GM18868 (cell line): Measurements from ENCODE around the gene VIP.
"Not testable (repeated sequence)": the region's sequence is repeated elsewhere in the genome, so short reads cannot be mapped to it uniquely, and the experiment has no call there.

Experiments
- ATAC-seq: cut with Tn5 transposase; IDR thresholded peaks from one replicate; pipeline ENCODE4 v1.9.1; 2021; ENCODE audit warnings: mild to moderate bottlenecking, moderate library complexity; ENCODE audit not compliant: unreplicated experiment

Gene VIP

DNA sequence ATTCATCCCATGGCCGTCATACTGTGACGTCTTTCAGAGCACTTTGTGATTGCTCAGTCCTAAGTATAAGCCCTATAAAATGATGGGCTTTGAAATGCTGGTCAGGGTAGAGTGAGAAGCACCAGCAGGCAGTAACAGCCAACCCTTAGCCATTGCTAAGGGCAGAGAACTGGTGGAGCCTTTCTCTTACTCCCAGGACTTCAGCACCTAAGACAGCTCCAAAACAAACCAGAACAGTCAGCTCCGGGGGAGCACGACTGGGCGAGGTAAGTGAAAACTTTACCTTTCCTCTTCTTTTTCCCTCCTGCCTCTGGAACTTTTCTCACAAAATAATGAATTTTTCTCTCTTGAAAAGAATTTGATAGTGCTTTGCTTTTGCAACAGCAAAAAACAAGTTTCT, at the start of gene VIP:
Gene VIP, plus strand, starts transcription at position 104 of the 400 bp plus-strand sequence. CDS start 1,381 bp downstream, outside the sequence.
- ATAC-seq = peak; percentile 43

DNA sequence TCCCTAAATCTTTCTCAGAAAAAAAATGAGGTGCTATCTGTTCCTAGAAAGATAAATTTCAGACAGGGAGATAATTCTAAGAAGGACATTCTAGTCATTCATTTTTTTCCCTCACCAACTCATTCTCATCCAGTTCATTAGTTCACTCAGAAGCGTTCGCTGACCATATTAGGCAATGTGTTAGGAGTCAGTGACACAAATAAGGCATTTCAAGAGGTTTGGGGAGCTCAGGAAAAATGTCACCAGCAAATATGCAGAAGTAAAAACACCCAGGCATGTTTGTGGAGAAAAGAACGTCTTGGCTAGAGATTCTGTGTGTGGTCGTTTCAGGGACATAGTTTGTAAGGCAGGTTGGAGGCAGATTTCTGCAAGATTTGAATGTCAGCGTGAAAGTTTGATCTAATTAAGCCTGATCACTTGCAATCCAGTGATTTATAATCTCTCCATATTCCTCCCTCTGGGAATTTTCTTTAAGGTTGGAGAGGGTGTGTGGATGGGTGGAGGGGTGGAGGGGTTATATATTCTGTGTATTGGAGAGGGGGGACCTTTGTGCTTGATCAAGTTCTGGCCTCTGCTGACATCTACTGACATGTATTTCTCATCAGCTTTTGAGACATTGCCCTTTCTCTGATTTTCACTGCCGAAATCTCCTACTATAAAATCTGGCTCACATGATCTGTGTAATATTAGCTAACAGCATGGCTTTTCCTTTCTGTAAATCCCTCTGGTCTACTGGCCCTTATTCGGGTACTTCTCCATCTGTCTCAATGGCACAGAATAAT, 49.3 kb upstream of the VIP start:
- ATAC-seq = no peak

DNA sequence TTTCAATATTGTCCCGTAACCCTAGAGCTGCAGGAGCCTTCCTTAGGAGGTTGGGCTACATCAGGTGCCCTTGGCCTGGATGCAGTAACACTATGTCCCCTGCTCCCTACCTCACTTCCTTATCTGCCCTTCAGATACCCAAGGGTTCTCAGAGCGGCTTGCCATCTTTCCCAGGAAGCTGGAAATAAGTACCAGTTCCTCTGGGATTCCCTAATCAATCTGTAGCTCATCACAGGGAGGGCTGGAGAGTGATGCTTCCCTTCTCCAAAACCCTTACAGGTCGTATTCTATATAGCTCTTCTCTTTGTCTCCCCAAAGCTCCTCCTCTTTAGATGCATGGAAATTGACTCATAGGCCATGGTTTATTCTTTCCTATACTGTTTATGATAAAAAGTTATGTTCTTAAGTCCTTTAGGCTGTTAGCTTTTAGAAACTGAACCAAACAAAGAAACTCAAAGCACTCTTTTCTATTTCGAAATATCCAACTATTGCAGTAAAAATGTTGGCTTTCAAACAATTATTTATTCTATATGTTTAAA, 48.7 kb upstream of the VIP start:
- ATAC-seq = no peak

GRCh38 chr6:152703750-152704149, 46.8 kb upstream of the VIP start:
- not testable (repeated sequence) for ATAC-seq

- ATAC-seq = no peak
Measured at GRCh38 chr6:152705327-152705726, 45.3 kb upstream of the VIP start.

DNA sequence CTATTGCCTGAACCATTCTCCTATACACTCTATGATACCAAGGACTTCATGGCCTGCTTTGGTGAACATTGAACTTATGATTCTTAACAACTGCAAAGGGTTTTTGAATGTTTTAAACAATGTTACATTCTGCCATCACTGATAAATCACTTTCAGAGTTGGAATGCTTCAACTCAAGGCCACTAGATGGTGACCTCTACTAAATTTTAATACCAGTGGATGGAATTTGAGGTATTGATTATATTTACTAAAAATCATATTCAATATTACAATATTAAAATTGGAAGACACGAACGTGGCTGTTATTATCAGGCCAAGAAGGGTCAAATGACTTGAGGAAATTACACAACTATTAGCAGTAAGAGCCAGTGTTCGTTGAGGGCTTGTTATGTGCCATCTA, 34.3 kb upstream of the VIP start:
- ATAC-seq = no peak

- no peak for ATAC-seq
Measured at GRCh38 chr6:152720974-152721373, 29.6 kb upstream of the VIP start.

- no peak for ATAC-seq
Measured at GRCh38 chr6:152721956-152722355, 28.6 kb upstream of the VIP start.

DNA sequence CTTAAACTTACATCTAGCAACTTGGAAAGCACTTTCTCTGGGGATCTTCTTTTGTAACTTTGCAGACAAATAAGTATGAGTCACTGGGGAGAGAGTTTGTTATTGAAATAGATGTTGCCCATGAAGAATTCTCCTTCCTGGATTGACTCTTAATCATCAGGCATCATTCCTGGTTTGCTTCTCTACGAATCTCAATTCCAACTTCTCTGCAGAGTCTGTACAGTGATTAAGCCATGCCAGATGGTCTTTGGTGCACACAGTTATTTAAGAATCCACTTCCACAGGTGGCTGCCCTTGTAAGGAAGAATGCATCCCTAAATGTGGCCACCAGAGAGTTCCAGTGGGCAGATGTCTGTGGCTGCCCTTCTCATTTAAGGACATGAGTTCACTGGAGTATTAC, 27.2 kb upstream of the VIP start:
- no peak for ATAC-seq

DNA sequence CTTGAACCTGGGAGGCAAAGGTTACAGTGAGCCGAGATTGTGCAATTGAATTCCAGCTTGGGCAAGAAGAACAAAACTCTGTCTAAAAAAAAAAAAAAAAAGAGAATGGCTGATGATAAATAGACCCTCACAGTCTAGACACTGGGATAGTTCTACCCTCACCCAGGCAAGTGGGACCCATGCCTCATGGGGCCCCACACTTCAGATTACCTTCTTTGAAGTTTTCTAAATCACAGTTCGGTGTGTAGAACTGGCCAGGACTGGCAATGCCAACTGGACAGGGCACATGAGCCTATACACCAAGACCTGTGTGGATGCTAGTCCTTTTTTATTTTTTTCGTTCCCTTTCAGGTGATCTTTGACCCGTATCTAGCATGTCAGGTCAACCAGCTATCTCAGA, 24.3 kb upstream of the VIP start:
- ATAC-seq = no peak

GRCh38 chr6:152727507-152727906, 23.1 kb upstream of the VIP start:
- ATAC-seq = no peak

GRCh38 chr6:152734630-152735029, 16.0 kb upstream of the VIP start:
- ATAC-seq = no peak

DNA sequence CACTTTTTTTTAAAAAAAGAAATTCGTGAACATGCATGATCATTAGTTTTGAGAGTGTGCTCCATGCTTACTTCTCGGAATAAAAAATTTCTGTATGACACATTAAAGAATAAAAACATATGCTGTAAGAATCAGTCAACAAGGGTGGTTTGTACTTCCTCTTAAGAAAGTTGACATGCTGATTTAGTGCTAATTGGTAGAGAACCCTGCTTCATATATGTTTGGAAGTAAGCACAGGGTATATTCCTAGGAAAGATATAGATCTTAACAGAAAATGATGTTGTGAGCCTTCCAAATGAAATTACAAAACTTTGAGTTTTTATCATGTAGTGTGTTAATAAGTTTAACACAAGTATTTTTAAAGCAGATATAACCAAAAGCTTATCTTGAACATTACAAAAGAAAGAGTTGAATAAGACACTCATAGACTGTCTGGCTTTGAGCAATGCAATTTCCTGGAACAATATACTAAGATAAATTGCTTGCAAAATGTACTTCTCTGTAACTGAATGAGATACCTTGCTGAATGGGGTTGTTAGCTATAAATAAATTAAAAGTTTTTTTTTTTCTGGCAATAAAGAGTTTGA, 13.8 kb upstream of the VIP start:
- ATAC-seq = no peak

DNA sequence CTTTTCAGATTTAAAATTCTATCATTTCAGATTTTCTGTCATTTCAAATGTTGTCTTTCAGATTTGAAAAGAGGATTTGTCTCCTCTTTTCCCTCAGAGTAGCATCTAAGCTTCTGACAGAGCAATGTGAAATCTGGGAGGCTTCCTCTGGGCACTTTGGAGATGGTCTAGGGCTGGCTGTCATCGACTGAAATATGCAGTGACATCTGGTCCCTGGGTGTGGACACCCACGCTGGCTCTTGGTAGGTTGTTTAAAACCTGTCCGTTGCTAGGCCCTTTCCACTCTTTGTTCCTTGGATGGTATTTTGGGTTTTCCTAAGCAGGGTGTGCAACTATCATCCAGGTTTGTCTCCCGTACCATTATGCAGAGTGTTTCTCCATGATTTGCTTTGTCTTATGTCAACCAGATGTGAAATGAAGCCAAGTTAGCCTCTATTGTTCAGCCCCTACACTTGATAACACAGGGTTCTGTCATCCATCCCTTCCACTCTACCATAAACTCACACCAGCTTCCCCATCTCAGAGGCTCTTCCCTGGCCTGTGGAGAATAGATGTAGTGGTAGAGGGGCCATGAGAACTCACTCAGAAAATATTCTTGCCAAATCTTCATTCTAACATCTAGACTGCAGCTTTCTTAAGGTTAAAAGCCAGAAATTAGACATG, 5.0 kb upstream of the VIP start:
- ATAC-seq = no peak

- no peak for ATAC-seq
Measured at GRCh38 chr6:152746172-152746553, 4.4 kb upstream of the VIP start.

DNA sequence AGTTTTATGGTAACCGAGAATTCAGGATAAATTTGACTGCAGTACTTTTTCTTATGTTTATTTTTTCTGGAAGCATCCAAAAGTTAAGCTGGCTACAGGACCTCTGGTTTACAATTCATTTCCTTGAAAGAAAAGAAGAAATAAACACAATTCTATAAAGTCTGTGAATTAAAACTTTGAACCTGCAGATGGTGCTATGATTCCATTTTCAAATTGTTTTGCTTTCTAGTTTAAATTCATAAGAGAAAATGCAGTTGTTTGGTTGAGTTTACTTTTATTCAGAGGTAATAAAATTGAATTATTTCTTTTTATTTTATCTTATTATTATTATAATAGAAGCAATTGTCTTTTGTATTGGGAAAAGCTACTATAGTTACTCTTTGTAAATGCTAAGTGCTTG, 1.8 kb upstream of the VIP start:
- ATAC-seq = no peak

DNA sequence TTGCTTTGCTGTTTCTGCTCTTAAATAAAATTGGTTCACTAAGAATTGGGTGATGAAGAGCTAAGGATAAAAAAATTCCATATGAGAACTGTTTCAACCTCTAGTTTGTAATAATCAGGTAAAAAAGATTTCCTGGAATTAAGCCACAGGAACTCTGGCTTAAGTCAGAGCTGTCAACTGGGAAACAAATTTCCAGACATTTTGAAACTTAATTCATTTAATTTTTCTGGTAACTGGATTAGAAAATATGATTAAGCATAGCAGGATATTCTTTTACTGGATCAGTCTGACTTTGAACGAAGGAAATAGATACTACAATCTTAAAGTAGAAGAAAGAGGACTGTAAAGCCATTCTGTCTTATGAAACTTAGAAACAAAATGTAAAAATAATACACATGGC, 1.3 kb upstream of the VIP start:
- no peak for ATAC-seq

DNA sequence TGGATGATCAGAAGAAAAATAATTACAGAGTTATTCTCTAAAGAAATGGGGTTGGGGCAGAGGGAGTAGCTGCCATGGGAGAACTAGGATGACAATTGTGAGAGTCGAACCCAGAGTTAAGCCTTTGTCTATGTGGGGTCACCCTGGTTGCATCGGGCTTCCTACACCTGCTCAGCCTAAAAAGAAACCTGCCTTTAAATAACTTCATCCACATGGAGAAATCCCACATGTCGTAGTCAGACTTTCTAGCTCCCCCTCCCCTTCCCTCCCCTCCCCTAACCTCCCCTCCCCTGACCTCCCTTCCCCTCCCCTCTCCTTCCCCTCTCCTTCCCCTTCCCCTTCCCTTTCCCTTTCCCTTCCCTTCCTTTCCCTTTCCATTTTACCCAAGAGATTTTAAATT, 14.7 kb downstream of the VIP start:
- ATAC-seq = no peak

GRCh38 chr6:152769159-152769558, 18.6 kb downstream of the VIP start:
- ATAC-seq = no peak

GRCh38 chr6:152769993-152770392, 19.4 kb downstream of the VIP start:
- ATAC-seq = no peak

DNA sequence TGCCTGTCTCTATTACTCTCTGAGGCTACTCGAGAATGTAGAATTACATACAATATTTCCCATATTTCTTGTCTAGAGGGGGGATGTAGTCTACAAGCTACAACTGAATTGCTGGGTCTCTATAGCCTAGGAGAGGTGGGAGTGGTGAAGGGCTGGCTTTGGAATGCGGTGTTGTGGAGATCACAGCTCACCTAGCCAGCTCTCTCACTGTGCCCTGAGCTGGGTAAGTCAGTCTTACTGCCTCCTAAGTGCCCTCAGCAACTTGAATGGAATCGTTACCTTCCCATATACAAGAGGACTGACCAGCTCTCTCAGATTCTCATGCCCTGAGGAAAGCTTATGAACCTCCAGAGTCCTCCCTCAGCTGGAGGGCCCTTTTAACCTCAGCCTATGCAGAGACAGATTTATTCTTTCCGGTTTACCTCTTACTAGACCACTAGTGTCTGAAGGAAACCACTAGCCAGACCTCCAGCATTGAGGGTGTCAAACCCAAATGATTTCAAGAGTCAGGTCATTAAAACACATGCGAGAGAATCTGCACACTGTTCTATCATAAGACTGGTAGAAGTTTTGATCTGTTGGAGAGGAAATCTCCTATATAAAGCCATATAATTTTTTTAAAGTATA, 20.6 kb downstream of the VIP start:
- ATAC-seq = no peak

GRCh38 chr6:152775428-152775827, 24.8 kb downstream of the VIP start:
- no peak for ATAC-seq
